HUDEP-2 (cell line): ENCODE measurements around the gene NCF1.
"Not testable (repeated sequence)": the region's sequence is repeated elsewhere in the genome, so short reads cannot be mapped to it uniquely, and the experiment has no call there.

ENCODE experiments used
- DNase-seq, 76 experiments: peaks; one replicate each; lab custom pipeline; 2025; ENCODE audit not compliant: unreplicated experiment in 76 of 76; lab: John Stamatoyannopoulos, UW

Gene NCF1

GRCh38 chr7:74783595-74783994 is 9.8 kb downstream of the NCF1 start:
- not testable (repeated sequence) for DNase-seq

GRCh38 chr7:74788369-74789150 is 14.7 kb downstream of the NCF1 start:
- peak in 73 of 76 experiments; percentile 6 to 96 (median 87) for DNase-seq

- DNase-seq = not testable (repeated sequence)
These were observed 15.5 kb downstream of the NCF1 start for GRCh38 chr7:74789200-74789736.

- not testable (repeated sequence) for DNase-seq
These were observed 24.2 kb downstream of the NCF1 start for GRCh38 chr7:74797848-74798622.

GRCh38 chr7:74798644-74799043 is 24.8 kb downstream of the NCF1 start:
- DNase-seq = peak in 3 of 76 experiments; percentile 0

GRCh38 chr7:74815882-74816281 is 42.1 kb downstream of the NCF1 start:
- DNase-seq = not testable (repeated sequence)

- DNase-seq = not testable (repeated sequence)
These were observed 46.5 kb downstream of the NCF1 start for GRCh38 chr7:74820146-74820805.

- DNase-seq = not testable (repeated sequence)
These were observed 47.4 kb downstream of the NCF1 start for GRCh38 chr7:74821259-74821658.

GRCh38 chr7:74829959-74830358 is 56.1 kb downstream of the NCF1 start:
- not testable (repeated sequence) for DNase-seq

- not testable (repeated sequence) for DNase-seq
These were observed 56.6 kb downstream of the NCF1 start for GRCh38 chr7:74830411-74830810.
